Measurements from ENCODE around the gene OR2AJ1. TPM values are rescaled to one million over a fixed set of nuclear protein-coding genes. Genes with fewer than 3 reads are reported as not detected.

OR2AJ1 gene
- total RNA-seq, 1 donor from 2014 or later = not detected

DNA sequence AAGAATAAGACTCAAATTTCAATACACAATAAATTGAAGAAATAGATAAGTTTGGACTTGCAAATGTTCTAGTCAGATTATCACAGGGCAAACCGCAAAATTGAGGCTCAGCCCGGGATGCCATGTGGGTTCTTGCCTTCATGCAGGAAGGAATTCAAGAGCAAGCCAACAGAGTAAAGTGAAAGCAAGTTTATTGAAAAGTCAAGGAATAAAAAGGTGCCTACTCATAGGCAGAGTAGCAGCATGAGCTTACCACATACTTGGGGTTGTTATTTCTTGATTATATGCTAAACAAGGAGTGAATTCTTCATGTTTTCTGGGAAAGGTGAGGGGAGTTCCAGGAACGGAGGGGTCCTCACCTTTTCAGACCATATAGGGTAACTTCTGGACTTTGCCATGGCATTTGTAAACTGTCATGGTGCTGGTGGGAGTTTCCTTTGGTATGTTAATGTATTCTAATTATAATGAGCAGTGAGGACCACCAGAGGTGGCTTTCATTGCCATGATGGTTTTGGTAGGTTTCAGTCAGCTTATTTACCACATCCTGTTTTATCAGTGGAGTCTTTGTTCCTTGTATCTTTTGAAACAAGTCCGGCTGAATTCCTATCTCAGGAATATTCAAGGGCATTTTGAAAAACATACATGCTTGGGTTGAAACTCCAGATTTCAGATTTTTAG is 38.4 kb downstream of the OR2AJ1 start:
- Histone ChIP-seq H3K36me3 (ENCODE audit: control insufficient read depth, insufficient read depth, low read length) (no peaks in the 10 kb centered on the region), H3K27me3 (ENCODE audit: control insufficient read depth, insufficient read depth, low read length) (no peaks in the 10 kb centered on the region), H3K4me3 (ENCODE audit: low read depth, low read length) (no peak overlapping the region)
- no peak for DNase-seq (ENCODE audit: low read depth)
- TF ChIP-seq, protein P1, sequence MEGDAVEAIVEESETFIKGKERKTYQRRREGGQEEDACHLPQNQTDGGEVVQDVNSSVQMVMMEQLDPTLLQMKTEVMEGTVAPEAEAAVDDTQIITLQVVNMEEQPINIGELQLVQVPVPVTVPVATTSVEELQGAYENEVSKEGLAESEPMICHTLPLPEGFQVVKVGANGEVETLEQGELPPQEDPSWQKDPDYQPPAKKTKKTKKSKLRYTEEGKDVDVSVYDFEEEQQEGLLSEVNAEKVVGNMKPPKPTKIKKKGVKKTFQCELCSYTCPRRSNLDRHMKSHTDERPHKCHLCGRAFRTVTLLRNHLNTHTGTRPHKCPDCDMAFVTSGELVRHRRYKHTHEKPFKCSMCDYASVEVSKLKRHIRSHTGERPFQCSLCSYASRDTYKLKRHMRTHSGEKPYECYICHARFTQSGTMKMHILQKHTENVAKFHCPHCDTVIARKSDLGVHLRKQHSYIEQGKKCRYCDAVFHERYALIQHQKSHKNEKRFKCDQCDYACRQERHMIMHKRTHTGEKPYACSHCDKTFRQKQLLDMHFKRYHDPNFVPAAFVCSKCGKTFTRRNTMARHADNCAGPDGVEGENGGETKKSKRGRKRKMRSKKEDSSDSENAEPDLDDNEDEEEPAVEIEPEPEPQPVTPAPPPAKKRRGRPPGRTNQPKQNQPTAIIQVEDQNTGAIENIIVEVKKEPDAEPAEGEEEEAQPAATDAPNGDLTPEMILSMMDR (IDR thresholded peaks at IDR 0.05; ENCODE audit: insufficient read depth, low read length, poor library complexity, severe bottlenecking) = no peak

DNA sequence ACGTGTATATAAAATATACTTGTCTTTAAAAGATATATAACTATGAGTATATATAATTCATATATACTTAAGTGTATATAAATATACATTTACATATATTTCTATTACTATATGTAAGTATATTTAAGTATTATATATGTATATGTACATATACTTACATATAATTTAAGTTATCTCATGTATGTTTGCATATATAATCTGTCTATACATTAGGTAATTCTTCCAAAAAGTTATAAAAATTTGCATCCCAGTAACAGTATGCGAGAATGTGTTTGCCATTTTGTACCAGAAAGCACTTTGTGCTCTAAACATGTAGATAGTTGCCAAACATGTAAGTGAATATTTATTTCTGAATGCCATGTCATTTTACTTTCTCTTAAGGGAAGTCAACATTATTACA is 40.2 kb downstream of the OR2AJ1 start, which contains the start of gene OR2AK2:
Gene OR2AK2 (plus strand): TSS at position 301 of the 400 bp plus-strand sequence. CDS start 144 bp downstream, outside the sequence.
- Histone ChIP-seq H3K4me3 (ENCODE audit: low read depth, low read length) (no peak within 1 kb of the TSS), H3K27me3 (ENCODE audit: control insufficient read depth, insufficient read depth, low read length) (no peaks in the 10 kb centered on the region), H3K36me3 (ENCODE audit: control insufficient read depth, insufficient read depth, low read length) (no peaks in the 10 kb centered on the region)
- DNase-seq (ENCODE audit: low read depth) = no peak
- TF ChIP-seq, protein P1 (IDR thresholded peaks at IDR 0.05; ENCODE audit: insufficient read depth, low read length, poor library complexity, severe bottlenecking) = no peak

DNA sequence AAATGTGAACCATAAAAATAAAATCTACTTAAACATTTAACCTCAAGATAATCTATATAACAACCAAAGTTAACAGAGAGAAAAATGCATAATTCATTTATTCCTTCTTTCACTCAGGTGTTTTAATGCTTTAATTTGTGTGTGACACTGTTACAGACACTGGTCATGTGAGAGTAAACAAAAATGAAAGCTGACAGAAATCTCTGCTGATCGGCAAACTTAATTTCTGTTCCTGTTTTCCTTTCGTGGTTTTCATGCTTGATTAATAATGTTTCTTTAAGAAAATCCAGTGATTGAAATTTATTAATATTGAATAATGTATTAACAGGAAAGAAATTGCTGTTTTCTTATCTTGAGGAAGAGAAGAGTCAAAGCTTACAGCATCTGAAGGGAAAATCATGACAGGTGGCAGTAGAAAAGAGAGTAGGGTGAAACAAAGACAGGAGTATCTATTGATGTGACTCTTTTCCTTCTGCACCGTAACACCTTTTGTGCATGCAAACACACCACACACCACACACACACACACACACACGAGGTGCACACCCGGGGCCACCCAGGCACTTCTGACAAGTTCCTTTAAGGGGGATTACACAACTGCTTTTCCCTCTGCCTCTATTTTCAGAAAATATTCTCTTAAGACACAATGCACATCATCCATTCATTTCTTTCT is 42.0 kb downstream of the OR2AJ1 start:
- no peak for DNase-seq (ENCODE audit: low read depth)
- H3K36me3 ChIP-seq (ENCODE audit: control insufficient read depth, insufficient read depth, low read length) = no peaks in the 10 kb centered on the region
- TF ChIP-seq, protein P1 (IDR thresholded peaks at IDR 0.05; ENCODE audit: insufficient read depth, low read length, poor library complexity, severe bottlenecking) = no peak
- H3K4me3 ChIP-seq (ENCODE audit: low read depth, low read length) = no peak overlapping the region
- H3K27me3 ChIP-seq (ENCODE audit: control insufficient read depth, insufficient read depth, low read length) = no peaks in the 10 kb centered on the region

Other genes starting within 250 kb of the OR2AJ1 start
- not detected in 2 replicates for gene OR13G1, start 245.2 kb upstream of the OR2AJ1 start, total RNA-seq
- not detected in 2 replicates for gene OR6F1, start 208.2 kb upstream of the OR2AJ1 start, total RNA-seq
- not detected in 2 replicates for gene OR14K1, start 186.3 kb upstream of the OR2AJ1 start, total RNA-seq
- gene OR14A2, start 176.7 kb upstream of the OR2AJ1 start, total RNA-seq = not detected in 2 replicates
- not detected in 2 replicates for gene OR1C1, start 164.3 kb upstream of the OR2AJ1 start, total RNA-seq
- not detected in 2 replicates for gene OR14A16, start 100.8 kb upstream of the OR2AJ1 start, total RNA-seq
- not detected in 2 replicates for gene OR11L1, start 83.0 kb upstream of the OR2AJ1 start, total RNA-seq
- gene TRIM58, start 67.7 kb upstream of the OR2AJ1 start, total RNA-seq = 4.2 and 5.3 TPM in 2 replicates
- 1.0 and 1.8 TPM in 2 replicates for gene OR2W3, start 29.3 kb upstream of the OR2AJ1 start, total RNA-seq
- gene OR2T8, start 4.6 kb upstream of the OR2AJ1 start, total RNA-seq = not detected in 2 replicates
- not detected in 2 replicates for gene OR2L8, start 24.0 kb downstream of the OR2AJ1 start, total RNA-seq
- not detected in 2 replicates for gene OR2AK2, start 40.3 kb downstream of the OR2AJ1 start, total RNA-seq
- gene OR2L5, start 88.8 kb downstream of the OR2AJ1 start, total RNA-seq = not detected in 2 replicates
- not detected in 2 replicates for gene OR2L2, start 105.2 kb downstream of the OR2AJ1 start, total RNA-seq
- 0.08 TPM in 1 of 2 replicates, not detected in the other for gene OR2L3, start 121.9 kb downstream of the OR2AJ1 start, total RNA-seq
- gene OR2L13, start 170.3 kb downstream of the OR2AJ1 start, total RNA-seq = not detected in 2 replicates
- gene OR2M5, start 220.3 kb downstream of the OR2AJ1 start, total RNA-seq = not detected in 2 replicates
- not detected in 2 replicates for gene OR2M2, start 249.9 kb downstream of the OR2AJ1 start, total RNA-seq